ENCODE data around the gene EIF3L.

DNA sequence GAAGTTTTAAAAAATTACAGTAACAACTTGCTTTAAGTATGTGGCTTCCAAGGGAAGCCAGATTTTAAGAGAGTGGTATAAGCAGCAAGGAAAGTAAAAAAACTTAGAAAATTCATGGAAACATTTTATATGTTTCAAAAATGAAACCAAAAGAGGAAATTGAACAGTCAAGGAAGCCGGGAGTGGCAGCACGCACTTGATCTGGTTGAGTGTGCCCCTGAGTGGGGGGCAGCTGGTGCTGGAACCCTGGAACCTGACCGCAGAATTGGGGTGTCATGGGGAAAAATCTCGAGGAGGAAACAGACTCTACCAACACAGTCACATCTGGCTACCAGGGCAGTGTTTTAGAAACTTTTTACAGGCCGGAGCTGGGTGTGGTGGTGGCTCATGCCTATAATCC is 70.9 kb downstream of the EIF3L start:
- TF ChIP-seq, protein P1, sequence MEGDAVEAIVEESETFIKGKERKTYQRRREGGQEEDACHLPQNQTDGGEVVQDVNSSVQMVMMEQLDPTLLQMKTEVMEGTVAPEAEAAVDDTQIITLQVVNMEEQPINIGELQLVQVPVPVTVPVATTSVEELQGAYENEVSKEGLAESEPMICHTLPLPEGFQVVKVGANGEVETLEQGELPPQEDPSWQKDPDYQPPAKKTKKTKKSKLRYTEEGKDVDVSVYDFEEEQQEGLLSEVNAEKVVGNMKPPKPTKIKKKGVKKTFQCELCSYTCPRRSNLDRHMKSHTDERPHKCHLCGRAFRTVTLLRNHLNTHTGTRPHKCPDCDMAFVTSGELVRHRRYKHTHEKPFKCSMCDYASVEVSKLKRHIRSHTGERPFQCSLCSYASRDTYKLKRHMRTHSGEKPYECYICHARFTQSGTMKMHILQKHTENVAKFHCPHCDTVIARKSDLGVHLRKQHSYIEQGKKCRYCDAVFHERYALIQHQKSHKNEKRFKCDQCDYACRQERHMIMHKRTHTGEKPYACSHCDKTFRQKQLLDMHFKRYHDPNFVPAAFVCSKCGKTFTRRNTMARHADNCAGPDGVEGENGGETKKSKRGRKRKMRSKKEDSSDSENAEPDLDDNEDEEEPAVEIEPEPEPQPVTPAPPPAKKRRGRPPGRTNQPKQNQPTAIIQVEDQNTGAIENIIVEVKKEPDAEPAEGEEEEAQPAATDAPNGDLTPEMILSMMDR (IDR thresholded peaks at IDR 0.05; ENCODE audit: extremely low read depth in 1 of 2, insufficient read depth in 1 of 2, low read depth in 1 of 2, low read length in 2 of 2), result no peak
- TF ChIP-seq POLR2A (IDR thresholded peaks at IDR 0.05; ENCODE audit: low read depth, low read length) (no peak), JUN (IDR thresholded peaks at IDR 0.05; ENCODE audit: borderline replicate concordance, insufficient read depth, insufficient read length, low read depth) (no peak), MYC (IDR thresholded peaks at IDR 0.05; ENCODE audit: low read depth, low read length) (no peak), POLR2AphosphoS5 (IDR thresholded peaks at IDR 0.05; ENCODE audit: insufficient read depth, low read depth, low read length) (no peak), EZH2 (IDR thresholded peaks at IDR 0.05; ENCODE audit: borderline replicate concordance, low read depth, low read length, severe bottlenecking) (no peak)
- TF ChIP-seq, protein P2, sequence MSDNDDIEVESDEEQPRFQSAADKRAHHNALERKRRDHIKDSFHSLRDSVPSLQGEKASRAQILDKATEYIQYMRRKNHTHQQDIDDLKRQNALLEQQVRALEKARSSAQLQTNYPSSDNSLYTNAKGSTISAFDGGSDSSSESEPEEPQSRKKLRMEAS (IDR thresholded peaks at IDR 0.05; ENCODE audit: insufficient read depth, insufficient read length), result no peak

Data from endothelial cell of umbilical vein (primary cell).